Heart left ventricle (tissue), 13 donors: ENCODE measurements around the gene MYMX.

Source experiments
- POLR2A ChIP-seq, 2 donors: fragments of 450-650 bp; IDR thresholded peaks; one replicate each; pipeline ENCODE4 v1.6.1; 2017; ENCODE audit warnings: antibody characterized with exemption in 2 of 2, mild to moderate bottlenecking in 2 of 2, moderate library complexity in 2 of 2
- TF ChIP-seq, protein P1 (sequence below), 12 donors: fragments of 200-600 bp; sonication (generic) in 4 of 12; IDR thresholded peaks; one replicate each; pipeline versions ENCODE4 v1.5.0 to v1.8.0; 2018 to 2022; ENCODE audit warnings: antibody characterized with exemption in 12 of 12, mild to moderate bottlenecking in 5 of 12
- donor health status: ischemic (EF 13 %, LVEDD 7.1; RV severe dilation, severe dysfunction).
- donor health status: DM: no; HTN: yes; CAD: no.
- donor health status: DM: no; HTN: no; CAD: no.
- donor health status: ischemic (EF 25% LVEDD 6.9; RV normal size, moderate dysfunction).
- donor health status: ischemic (EF 25% LVEDD 5.7; RV mildly dilated, moderate dysfunction).
- donor health status: ischemic (EF 35%, LVEDD 5.7; RV mildly dilated, moderate dysfunction).
- donor health status: nonischemic (EF 11% LVEDD 7.7; RV severe dilation, severe dysfunction).
- donor health status: DM: yes; HTN: yes; CAD: no.
- donor health status: PGD.
- donor health status: ischemic (EF 29% LVEDD 5.4; RV normal size, mild dysfunction).
- donor health status: nonischemic (EF 23%, LVEDD 6.1; RV moderate dilation, normal function).

- TF ChIP-seq, protein P1, sequence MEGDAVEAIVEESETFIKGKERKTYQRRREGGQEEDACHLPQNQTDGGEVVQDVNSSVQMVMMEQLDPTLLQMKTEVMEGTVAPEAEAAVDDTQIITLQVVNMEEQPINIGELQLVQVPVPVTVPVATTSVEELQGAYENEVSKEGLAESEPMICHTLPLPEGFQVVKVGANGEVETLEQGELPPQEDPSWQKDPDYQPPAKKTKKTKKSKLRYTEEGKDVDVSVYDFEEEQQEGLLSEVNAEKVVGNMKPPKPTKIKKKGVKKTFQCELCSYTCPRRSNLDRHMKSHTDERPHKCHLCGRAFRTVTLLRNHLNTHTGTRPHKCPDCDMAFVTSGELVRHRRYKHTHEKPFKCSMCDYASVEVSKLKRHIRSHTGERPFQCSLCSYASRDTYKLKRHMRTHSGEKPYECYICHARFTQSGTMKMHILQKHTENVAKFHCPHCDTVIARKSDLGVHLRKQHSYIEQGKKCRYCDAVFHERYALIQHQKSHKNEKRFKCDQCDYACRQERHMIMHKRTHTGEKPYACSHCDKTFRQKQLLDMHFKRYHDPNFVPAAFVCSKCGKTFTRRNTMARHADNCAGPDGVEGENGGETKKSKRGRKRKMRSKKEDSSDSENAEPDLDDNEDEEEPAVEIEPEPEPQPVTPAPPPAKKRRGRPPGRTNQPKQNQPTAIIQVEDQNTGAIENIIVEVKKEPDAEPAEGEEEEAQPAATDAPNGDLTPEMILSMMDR (IDR thresholded peaks at IDR 0.05): no peak
- no peak for TF ChIP-seq POLR2A (IDR thresholded peaks at IDR 0.05)
These were observed 12.1 kb downstream of the MYMX start for GRCh38 chr6:44228836-44229235.
